ACC112 (cell line): ENCODE data around the gene CFAP91.
"Not testable (repeated sequence)": the region's sequence is repeated elsewhere in the genome, so short reads cannot be mapped to it uniquely, and the experiment has no call there.

ENCODE experiments used
- H2AFZ ChIP-seq: fragments of 200-600 bp; sonication (generic); one replicate; pipeline ENCODE4 v1.6.0; 2017; ENCODE audit warnings: antibody characterized with exemption, low read length; ENCODE audit not compliant: unreplicated experiment
- H3K27ac ChIP-seq: fragments of 200-600 bp; sonication (generic); 2 replicates; pipeline ENCODE4 v1.5.1; 2014; ENCODE audit warnings: low read depth, mild to moderate bottlenecking, antibody characterized with exemption, low read length, moderate library complexity
- H3K27me3 ChIP-seq: fragments of 200-600 bp; sonication (generic); 2 replicates; pipeline ENCODE4 v1.6.1; 2014; ENCODE audit warnings: mild to moderate bottlenecking, antibody characterized with exemption, low read length, moderate library complexity, mixed read lengths; ENCODE audit not compliant: insufficient read depth
- H3K36me3 ChIP-seq: fragments of 200-600 bp; sonication (generic); 2 replicates; pipeline ENCODE4 v1.6.1; 2016; ENCODE audit warnings: mild to moderate bottlenecking, antibody characterized with exemption, low read length, moderate library complexity, mixed read lengths; ENCODE audit not compliant: insufficient read depth
- H3K4me1 ChIP-seq: fragments of 200-600 bp; sonication (generic); one replicate; pipeline ENCODE4 v1.6.1; 2016; ENCODE audit warnings: low read length, mixed read lengths; ENCODE audit not compliant: insufficient read depth, unreplicated experiment, control insufficient read depth
- H3K4me3 ChIP-seq: fragments of 200-600 bp; sonication (generic); 2 replicates; pipeline ENCODE4 v1.5.1; 2014; ENCODE audit warnings: mild to moderate bottlenecking, low read depth, low read length
- H3K79me2 ChIP-seq: fragments of 200-600 bp; sonication (generic); one replicate; pipeline ENCODE4 v1.6.0; 2016; ENCODE audit warnings: low read length; ENCODE audit not compliant: control insufficient read depth, unreplicated experiment, insufficient read depth

Gene CFAP91

DNA sequence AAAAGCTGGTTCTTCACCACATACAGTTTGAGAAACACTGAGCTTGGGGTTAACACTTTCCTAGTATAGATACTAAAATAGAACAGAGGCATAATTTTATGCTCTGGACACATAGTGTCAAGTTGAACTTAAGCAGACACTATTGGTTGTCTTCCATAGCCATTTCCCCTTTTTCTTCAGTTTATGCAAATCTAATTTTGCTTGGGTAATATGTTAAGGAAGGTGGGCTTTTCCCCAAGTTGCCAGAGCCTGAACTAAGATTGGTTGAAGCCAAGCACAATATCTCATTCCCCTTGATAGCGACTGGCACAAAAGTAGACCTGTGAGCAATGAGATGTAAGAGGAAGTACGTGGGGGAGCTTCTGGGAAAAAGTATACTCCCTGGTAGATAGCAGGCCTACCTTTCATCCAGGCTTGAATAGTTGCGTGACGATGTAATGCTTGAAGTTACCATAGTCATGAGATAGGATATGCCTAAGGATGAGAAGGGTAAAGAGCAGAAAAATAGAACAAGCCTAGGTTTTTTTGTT lies 37.9 kb upstream of the CFAP91 start:
- Histone ChIP-seq H3K79me2 (no peaks in the 10 kb centered on the region), H2AFZ (peak overlapping the region; percentile 28), H3K27me3 (no peaks in the 10 kb centered on the region), H3K4me1 (peaks cover 36% of the 10 kb centered on the region), H3K4me3 (no peak overlapping the region), H3K36me3 (0 out of 2 replicates have a peak, but pooled peaks cover 3% of the 10 kb centered on the region), H3K27ac (peak overlapping the region; percentile 51)

DNA sequence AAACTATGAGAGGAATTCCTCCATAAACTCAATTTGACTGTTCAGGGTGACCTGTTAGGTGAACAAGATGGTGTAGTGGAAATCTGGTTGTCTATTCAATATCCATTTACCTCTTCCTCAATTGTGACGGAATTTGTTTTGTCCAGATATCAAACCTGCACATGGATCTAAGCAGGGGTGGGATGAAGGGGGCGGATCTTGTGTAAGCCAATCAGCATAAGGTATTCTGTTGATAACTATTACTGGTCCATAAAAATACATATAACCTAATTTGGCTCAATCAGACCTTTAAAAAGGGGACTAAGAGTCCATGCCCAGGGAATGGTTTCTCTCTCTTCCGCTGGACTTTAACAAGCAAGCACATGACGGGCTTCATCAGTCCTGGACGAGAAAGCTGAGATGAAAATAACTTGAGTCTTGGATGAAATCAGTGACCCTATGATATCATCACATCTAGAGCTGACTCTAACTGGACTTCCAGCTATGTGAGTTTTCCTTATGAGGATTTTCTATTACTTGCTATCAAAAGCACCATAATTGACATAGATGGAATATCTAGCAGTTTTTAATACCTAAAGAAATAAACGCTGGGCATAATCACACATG lies 36.8 kb upstream of the CFAP91 start:
- Histone ChIP-seq H3K4me3 (no peak overlapping the region), H2AFZ (no peak overlapping the region), H3K79me2 (no peaks in the 10 kb centered on the region), H3K27ac (no peak overlapping the region), H3K36me3 (0 out of 2 replicates have a peak, but pooled peaks cover 8% of the 10 kb centered on the region), H3K27me3 (no peaks in the 10 kb centered on the region), H3K4me1 (peaks cover 38% of the 10 kb centered on the region)

DNA sequence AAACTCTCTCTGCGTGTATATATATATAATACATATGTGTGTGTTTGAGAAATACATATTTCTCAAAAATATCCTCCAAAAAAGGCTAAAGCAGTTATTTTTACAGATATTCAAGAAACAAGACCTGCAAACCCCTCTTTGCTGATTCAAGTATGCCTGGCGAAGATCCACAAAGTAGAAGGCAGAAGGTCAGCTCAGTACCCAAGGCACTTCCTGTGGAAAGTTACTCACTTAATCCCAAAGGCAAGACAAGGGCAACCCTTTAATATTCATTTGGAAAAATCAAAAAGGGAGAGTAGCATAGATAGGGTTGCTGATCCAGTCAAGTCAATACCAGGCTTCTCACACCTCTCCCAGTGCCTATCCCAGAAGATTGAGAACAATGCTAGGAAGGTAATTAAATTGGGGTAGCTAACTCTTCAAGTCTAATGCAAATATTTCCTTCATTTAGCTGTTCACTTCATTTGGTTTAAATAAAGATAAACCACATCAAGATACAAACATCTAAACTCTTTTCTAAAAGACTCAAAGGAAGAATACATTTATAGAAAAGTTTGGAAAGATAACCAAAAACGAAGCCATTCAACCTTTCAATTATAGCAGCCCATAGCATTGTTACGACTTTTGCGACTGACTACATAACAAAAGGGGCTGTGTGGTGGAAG lies 32.8 kb upstream of the CFAP91 start:
- H3K36me3 ChIP-seq, result peaks cover 13% of the 10 kb centered on the region; the same call in 1 of the 2 replicates

DNA sequence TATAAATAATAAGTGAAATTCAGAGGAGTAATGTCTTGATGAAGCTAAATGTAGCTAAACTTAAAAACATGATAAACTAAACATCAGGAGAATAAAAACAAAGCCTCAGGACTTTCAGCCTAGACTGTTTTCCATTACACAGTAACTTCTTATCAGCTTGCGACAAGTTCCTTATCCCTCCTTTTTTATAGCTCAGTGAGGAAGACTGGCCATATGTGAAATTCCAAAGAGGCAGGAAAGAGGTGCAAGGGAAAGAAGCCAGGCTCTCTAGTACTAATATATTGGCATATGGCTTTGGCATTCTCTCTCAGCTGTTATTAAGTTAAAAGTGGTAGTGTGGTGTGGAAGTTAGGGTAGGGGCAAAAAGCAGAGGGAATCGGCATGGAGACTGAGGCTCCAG lies 30.0 kb upstream of the CFAP91 start:
- Histone ChIP-seq H3K79me2 (peaks cover 19% of the 10 kb centered on the region), H3K36me3 (peaks cover 13% of the 10 kb centered on the region; the same call in 1 of the 2 replicates), H3K27me3 (no peaks in the 10 kb centered on the region), H3K27ac (no peak overlapping the region), H3K4me1 (peaks cover 26% of the 10 kb centered on the region), H2AFZ (no peak overlapping the region), H3K4me3 (no peak overlapping the region)

More for the DNA sequence above, 32.8 kb upstream of the CFAP91 start:
- Histone ChIP-seq H3K4me1 (peaks cover 11% of the 10 kb centered on the region), H3K27me3 (no peaks in the 10 kb centered on the region), H2AFZ (no peak overlapping the region), H3K27ac (peak overlapping the region; percentile 33), H3K79me2 (peaks cover 2% of the 10 kb centered on the region), H3K4me3 (no peak overlapping the region)

DNA sequence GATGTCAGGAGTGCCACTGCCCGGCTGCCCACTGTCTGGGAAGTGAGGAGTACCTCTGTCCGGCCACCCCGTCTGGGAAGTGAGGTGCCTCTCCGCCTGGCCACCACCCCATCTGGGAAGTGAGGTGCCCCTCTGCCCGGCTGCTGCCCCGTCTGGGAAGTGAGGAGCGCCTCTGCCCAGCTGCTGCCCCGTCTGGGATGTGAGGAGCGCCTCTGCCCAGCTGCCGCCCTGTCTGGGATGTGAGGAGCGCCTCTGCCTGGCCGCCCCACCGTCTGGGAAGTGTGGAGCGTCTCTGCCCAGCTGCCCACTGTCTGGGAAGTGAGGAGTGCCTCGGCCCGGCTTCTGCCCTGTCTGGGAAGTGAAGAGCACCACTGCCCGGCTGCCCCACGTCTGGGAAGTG lies 28.9 kb upstream of the CFAP91 start:
- Histone ChIP-seq H3K27ac (no peak overlapping the region), H2AFZ (no peak overlapping the region), H3K79me2 (peaks cover 19% of the 10 kb centered on the region), H3K36me3 (peaks cover 9% of the 10 kb centered on the region; the same call in 1 of the 2 replicates), H3K4me3 (no peak overlapping the region), H3K27me3 (no peaks in the 10 kb centered on the region), H3K4me1 (peaks cover 27% of the 10 kb centered on the region)

DNA sequence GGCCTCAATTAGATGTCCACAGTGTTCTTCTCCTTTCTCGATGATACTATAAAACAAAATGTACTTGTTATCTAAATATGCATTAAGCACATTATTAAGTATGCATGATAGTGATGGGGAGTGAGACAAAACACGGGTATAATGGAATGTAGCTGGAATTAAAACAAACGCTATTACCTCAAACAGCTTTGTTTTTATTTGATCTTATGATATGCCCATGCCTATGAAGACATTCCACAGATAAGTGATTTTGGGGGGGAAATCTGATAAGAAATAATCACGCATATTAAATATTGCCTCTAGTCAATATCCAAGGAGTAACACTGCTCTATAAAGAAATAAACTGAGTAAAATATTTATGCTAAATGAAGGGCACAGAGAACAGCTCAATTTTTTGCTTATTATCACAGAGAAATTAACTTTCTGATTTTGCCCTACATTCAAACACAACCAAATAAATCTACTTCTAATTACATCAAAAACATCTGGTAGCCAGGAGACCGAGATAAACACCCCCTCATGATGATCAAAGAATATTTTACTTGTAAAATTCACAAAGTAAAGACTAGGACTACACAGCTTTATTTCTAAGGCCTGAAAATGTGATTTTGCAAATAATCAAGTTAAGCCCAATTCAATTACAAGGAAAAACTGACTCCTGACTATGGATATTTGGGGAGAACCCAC lies 27.5 kb upstream of the CFAP91 start:
- Histone ChIP-seq H3K27me3 (no peaks in the 10 kb centered on the region), H3K36me3 (peaks cover 8% of the 10 kb centered on the region; the same call in 1 of the 2 replicates), H3K79me2 (peaks cover 19% of the 10 kb centered on the region), H3K4me3 (peak overlapping the region; percentile 86), H3K27ac (peak overlapping the region; percentile 72; the same call in 1 of the 2 replicates), H3K4me1 (peaks cover 20% of the 10 kb centered on the region), H2AFZ (no peak overlapping the region)

DNA sequence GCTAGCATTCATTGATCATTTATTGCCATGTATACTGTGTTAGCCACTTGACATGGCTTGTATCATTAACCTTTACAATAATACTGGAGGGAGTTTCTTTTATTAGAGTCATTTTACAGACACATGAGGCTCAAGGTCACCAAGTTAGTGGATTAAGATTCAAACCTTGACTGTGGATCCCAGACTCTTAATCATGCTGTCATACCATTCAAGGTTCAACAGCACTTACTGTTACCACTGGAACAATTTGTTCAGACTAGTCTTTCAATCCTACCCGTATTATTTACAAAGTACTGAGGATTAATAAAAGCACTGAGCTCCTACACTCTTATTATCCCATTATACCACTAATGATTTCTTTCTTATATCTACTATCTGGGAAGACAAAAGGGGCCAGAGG lies 26.8 kb upstream of the CFAP91 start:
- H3K79me2 ChIP-seq, result peaks cover 19% of the 10 kb centered on the region
- H3K4me3 ChIP-seq, result peak overlapping the region; percentile 86
- peak overlapping the region; percentile 72 for H3K27ac ChIP-seq
- peaks cover 5% of the 10 kb centered on the region; the same call in 1 of the 2 replicates for H3K36me3 ChIP-seq
- H2AFZ ChIP-seq, result peak overlapping the region; percentile 94
- peaks cover 18% of the 10 kb centered on the region for H3K4me1 ChIP-seq
- H3K27me3 ChIP-seq, result no peaks in the 10 kb centered on the region

DNA sequence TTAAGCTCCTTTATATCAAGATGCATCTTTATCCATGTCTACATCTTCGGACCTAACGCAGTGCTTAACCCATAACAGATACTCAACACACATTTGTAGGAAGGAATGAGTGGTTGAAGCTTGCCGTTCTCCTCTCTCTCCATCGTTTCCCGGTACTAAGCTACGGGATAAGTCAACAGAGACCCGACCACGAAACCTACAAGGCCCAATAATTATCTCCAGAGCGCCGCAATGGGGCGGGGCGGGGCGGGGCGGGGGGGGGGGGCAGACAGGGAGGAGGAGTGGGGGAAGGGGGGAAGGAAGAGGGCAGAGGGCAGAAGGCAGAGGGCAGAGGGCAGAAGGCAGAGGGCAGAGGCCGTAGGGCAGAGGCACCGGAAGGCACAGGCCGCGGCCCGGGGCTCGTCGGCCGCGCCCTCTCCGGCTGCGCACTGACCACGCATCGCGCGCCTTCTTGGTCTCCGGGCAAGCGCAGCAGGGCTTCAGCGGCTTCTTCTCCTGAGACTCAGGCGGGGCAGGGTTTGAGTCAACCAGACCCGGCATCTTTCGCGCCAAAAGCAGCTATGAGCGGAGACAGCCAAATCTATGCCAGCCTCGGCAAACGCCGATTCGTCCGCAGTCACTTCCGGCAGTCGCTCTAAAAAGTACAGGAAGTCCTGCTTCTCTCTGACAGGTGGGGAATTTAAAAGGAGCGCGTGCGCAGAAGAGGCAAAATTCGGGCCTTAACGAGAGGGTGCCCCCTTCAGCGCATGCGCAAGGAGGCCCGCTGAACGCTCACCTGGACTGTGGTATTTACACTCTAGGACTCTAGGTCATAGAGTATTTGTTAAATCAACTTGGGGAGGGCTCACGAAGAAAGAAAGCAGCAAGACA lies 25.8 kb upstream of the CFAP91 start, which contains the start of gene COX17:
Gene COX17, minus strand, starts transcription at position 636 of the 870 bp plus-strand sequence. Its CDS starts 96 bp downstream, at position 540.
- Histone ChIP-seq H3K4me3 (peak within 1 kb of the TSS; percentile 86), H3K27ac (peak within 1 kb of the TSS; percentile 72), H2AFZ (peak within 1 kb of the TSS; percentile 98), H3K36me3 (peaks cover 4% of the 10 kb centered on the region; the same call in 1 of the 2 replicates), H3K79me2 (peaks cover 19% of the 10 kb centered on the region), H3K27me3 (no peaks in the 10 kb centered on the region), H3K4me1 (peaks cover 18% of the 10 kb centered on the region)

DNA sequence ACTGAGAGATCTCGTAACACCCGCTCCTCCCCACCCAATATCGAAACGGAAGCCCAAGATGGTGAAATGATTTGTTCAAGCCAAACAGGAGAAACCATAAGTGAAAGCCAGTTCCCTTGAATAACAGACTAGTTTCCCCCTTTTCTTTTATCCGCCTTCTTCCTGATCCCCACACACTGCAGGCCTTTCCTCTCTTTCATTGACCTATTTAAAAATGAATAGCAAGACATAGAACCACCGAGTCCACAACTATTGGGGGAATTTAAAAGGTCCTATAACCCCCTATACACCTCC lies 25.2 kb upstream of the CFAP91 start:
- H3K27me3 ChIP-seq, result no peaks in the 10 kb centered on the region
- H3K79me2 ChIP-seq, result peaks cover 19% of the 10 kb centered on the region
- peak overlapping the region; percentile 86 for H3K4me3 ChIP-seq
- peaks cover 18% of the 10 kb centered on the region for H3K4me1 ChIP-seq
- peak overlapping the region; percentile 98 for H2AFZ ChIP-seq
- H3K36me3 ChIP-seq, result no peaks in the 10 kb centered on the region
- peak overlapping the region; percentile 72 for H3K27ac ChIP-seq

DNA sequence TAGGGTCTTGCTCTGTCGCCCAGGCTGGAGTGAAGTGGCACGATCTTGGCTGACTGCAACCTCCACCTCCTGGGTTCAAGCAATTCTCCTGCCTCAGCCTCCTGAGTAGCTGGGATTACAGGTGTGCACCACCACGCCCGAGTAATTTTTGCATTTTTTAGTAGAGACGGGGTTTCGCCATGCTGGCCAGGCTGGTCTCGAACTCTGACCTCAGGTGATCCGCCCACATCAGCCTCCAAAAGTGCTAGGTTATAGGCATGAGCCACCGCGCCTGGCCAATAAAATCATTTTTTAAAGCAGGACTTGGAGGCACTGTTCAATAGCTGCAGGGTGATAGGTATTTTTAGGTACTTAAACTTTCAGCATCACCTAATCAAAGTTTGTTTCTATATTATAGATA lies 24.6 kb upstream of the CFAP91 start:
- H3K79me2 ChIP-seq, result peaks cover 19% of the 10 kb centered on the region
- H3K27me3 ChIP-seq, H3K4me3 ChIP-seq, H2AFZ ChIP-seq, H3K27ac ChIP-seq, H3K36me3 ChIP-seq: not testable (repeated sequence)
- H3K4me1 ChIP-seq, result peaks cover 18% of the 10 kb centered on the region
